PC-9 (cell line): Measurements from ENCODE around the gene DDX56.

ENCODE experiments used
- EZH2 ChIP-seq: fragments of 200-600 bp; sonication (generic); IDR thresholded peaks from 2 replicates; pipeline ENCODE4 v1.8.0; 2017; ENCODE audit warnings: antibody characterized with exemption, low read depth
- TF ChIP-seq, protein P1 (sequence below): fragments of 200-600 bp; sonication (generic); conservative IDR thresholded peaks from 2 replicates; pipeline ENCODE4 v1.6.1; 2017; ENCODE audit warnings: mixed run types, antibody characterized with exemption, mild to moderate bottlenecking, moderate library complexity

- TF ChIP-seq, protein P1, sequence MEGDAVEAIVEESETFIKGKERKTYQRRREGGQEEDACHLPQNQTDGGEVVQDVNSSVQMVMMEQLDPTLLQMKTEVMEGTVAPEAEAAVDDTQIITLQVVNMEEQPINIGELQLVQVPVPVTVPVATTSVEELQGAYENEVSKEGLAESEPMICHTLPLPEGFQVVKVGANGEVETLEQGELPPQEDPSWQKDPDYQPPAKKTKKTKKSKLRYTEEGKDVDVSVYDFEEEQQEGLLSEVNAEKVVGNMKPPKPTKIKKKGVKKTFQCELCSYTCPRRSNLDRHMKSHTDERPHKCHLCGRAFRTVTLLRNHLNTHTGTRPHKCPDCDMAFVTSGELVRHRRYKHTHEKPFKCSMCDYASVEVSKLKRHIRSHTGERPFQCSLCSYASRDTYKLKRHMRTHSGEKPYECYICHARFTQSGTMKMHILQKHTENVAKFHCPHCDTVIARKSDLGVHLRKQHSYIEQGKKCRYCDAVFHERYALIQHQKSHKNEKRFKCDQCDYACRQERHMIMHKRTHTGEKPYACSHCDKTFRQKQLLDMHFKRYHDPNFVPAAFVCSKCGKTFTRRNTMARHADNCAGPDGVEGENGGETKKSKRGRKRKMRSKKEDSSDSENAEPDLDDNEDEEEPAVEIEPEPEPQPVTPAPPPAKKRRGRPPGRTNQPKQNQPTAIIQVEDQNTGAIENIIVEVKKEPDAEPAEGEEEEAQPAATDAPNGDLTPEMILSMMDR, result no peak
- TF ChIP-seq EZH2, result no peak
Observed at GRCh38 chr7:44572771-44573170, 937 bp downstream of the DDX56 start.
